ENCODE measurements around the gene DDX20.

DNA sequence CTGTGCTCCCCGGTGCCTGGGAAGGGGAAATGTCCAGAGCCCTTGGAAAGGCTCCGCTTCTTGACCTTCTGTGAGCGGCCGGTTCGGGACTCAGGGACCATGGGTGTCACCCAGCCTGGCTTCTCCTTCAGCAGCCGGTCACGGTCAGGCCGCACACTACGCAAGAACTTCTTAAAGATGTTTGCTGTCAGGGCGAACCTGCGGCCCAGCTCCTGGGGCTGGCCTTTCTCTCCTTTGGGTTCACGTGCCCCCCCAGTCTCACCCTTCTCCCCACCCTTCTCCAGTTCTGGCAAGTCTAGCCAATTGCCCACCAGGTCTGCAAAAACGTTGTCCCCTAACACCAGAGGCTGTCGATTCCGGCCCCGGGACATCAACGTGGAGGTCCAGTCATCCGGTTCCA lies 28.6 kb upstream of the DDX20 start:
- TF ChIP-seq POLR2AphosphoS5 (IDR thresholded peaks at IDR 0.05) (no peak), POLR2A (IDR thresholded peaks at IDR 0.05; ENCODE audit: low read depth) (no peak)
